Keratinocyte (primary cell): ENCODE data around the gene ATXN10.

Experiments
- EZH2 ChIP-seq: IDR thresholded peaks from one replicate; pipeline ENCODE4 v1.6.1; 2012; ENCODE audit warnings: inconsistent platforms, mild to moderate bottlenecking, low read length, moderate library complexity
- TF ChIP-seq, protein P1 (sequence below), 3 experiments: IDR thresholded peaks in 1 of 3; conservative IDR thresholded peaks in 1 of 3; optimal IDR thresholded peaks in 1 of 3; 2 replicates in 2 of 3; 3 replicates in 1 of 3; pipeline versions ENCODE3 to v1.5.1; 2011; ENCODE audit warnings: low read length in 3 of 3, mild to moderate bottlenecking in 3 of 3, moderate library complexity in 2 of 3, control low read depth in 1 of 3, inconsistent platforms in 1 of 3; ENCODE audit not compliant: insufficient read depth in 2 of 3; ENCODE audit errors: extremely low read depth in 1 of 3

DNA sequence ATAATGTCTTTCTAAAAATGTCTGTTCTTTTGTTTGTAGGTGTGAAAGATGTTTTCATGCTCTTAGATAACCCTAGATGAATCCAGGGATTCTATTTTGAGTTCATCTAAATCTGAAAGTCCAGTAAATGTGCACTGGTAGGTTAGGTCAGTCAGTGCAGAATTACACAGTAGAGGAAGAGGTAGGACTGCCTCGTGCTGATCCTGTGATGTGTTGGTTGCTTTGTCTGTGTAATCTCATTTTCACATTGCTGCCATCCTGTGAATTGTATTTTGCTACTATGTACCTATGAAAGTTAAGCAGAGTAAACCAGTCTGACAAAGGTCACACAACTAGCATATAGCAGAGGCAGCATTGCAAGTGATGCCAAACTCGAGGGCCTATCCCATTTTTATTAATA lies 36.5 kb downstream of the ATXN10 start:
- TF ChIP-seq, protein P1, sequence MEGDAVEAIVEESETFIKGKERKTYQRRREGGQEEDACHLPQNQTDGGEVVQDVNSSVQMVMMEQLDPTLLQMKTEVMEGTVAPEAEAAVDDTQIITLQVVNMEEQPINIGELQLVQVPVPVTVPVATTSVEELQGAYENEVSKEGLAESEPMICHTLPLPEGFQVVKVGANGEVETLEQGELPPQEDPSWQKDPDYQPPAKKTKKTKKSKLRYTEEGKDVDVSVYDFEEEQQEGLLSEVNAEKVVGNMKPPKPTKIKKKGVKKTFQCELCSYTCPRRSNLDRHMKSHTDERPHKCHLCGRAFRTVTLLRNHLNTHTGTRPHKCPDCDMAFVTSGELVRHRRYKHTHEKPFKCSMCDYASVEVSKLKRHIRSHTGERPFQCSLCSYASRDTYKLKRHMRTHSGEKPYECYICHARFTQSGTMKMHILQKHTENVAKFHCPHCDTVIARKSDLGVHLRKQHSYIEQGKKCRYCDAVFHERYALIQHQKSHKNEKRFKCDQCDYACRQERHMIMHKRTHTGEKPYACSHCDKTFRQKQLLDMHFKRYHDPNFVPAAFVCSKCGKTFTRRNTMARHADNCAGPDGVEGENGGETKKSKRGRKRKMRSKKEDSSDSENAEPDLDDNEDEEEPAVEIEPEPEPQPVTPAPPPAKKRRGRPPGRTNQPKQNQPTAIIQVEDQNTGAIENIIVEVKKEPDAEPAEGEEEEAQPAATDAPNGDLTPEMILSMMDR (optimal IDR thresholded peaks at IDR 0.05 in 1 of 3, IDR thresholded peaks at IDR 0.05 in 1 of 3, conservative IDR thresholded peaks at IDR 0.05 in 1 of 3; ENCODE audit: extremely low read depth in 1 of 3, insufficient read depth in 2 of 3, low read length in 3 of 3) = no peak
- no peak for TF ChIP-seq EZH2
